Activated T-helper 17 cell treated with anti-CD3 and anti-CD28 coated beads, Interleukin-2, amount 50 U/mL, for 72 hours (primary cell): ENCODE data around the gene AAMDC. TPM values are rescaled to one million over a fixed set of nuclear protein-coding genes. Genes with fewer than 3 reads are reported as not detected.

Experiments used
- ATAC-seq: fragments of 150-1000 bp; cut with Tn5 transposase; replicated peaks from 2 replicates; pipeline ENCODE4 v1.10.0; 2021; ENCODE audit warnings: mild to moderate bottlenecking, moderate library complexity
- H3K27ac Mint-ChIP-seq: one replicate; pipeline ENCODE4 v1.8.0; 2022; ENCODE audit warnings: mixed read lengths
- H3K27me3 Mint-ChIP-seq: one replicate; pipeline ENCODE4 v1.8.0; 2022; ENCODE audit warnings: mixed read lengths
- H3K36me3 Mint-ChIP-seq: one replicate; pipeline ENCODE4 v1.8.0; 2022; ENCODE audit warnings: low read depth, mild to moderate bottlenecking, mixed read lengths
- H3K4me1 Mint-ChIP-seq: one replicate; pipeline ENCODE4 v1.8.0; 2022; ENCODE audit warnings: mixed read lengths
- H3K4me3 Mint-ChIP-seq: one replicate; pipeline ENCODE4 v1.8.0; 2022; ENCODE audit warnings: mild to moderate bottlenecking, mixed read lengths
- H3K9me3 Mint-ChIP-seq: one replicate; pipeline ENCODE4 v1.8.0; 2022; ENCODE audit warnings: mixed read lengths
- total RNA-seq, 2 donors: library from RNA; stranded (reverse); gene quantifications; one replicate each; pipeline ENCODE4 v1.2.3, GENCODE V29; 2022

AAMDC gene
- total RNA-seq: 1 to 10 TPM; 7.4 to 7.7 TPM

- Mint-ChIP-seq H3K27me3 (no peaks in the 10 kb centered on the region), H3K27ac (peak within 1 kb of the TSS; percentile 83), H3K4me1 (peaks cover 29% of the 10 kb centered on the region), H3K4me3 (peak within 1 kb of the TSS; percentile 98), H3K36me3 (peaks cover 9% of the 10 kb centered on the region), H3K9me3 (no peaks in the 10 kb centered on the region)
- ATAC-seq: peak; percentile 86
Measured at GRCh38 chr11:77820565-77821348, at the start of gene AAMDC, which contains the start of gene RSF1. TSS of gene AAMDC (plus strand) at chr11:77821144. CDS start at chr11:77842497, 21,353 bp downstream. TSS of gene RSF1 (minus strand) at chr11:77820722. CDS start at chr11:77820714, 8 bp downstream.

- Mint-ChIP-seq H3K36me3 (peaks cover 5% of the 10 kb centered on the region), H3K27me3 (no peaks in the 10 kb centered on the region), H3K27ac (no peak overlapping the region), H3K9me3 (no peaks in the 10 kb centered on the region), H3K4me3 (no peak overlapping the region), H3K4me1 (peaks cover 32% of the 10 kb centered on the region)
- ATAC-seq: no peak
Measured at GRCh38 chr11:77775936-77776335, 45.0 kb upstream of the AAMDC start.

- no peak overlapping the region for H3K27ac Mint-ChIP-seq
- H3K36me3 Mint-ChIP-seq: peaks cover 8% of the 10 kb centered on the region
- H3K4me3 Mint-ChIP-seq: no peak overlapping the region
- no peaks in the 10 kb centered on the region for H3K27me3 Mint-ChIP-seq
- H3K4me1 Mint-ChIP-seq: peaks cover 27% of the 10 kb centered on the region
- ATAC-seq: peak; percentile 14
- H3K9me3 Mint-ChIP-seq: no peaks in the 10 kb centered on the region
Measured at GRCh38 chr11:77776455-77776854, 44.5 kb upstream of the AAMDC start.

- no peaks in the 10 kb centered on the region for H3K9me3 Mint-ChIP-seq
- peaks cover 15% of the 10 kb centered on the region for H3K36me3 Mint-ChIP-seq
- no peak overlapping the region for H3K4me3 Mint-ChIP-seq
- H3K27me3 Mint-ChIP-seq: no peaks in the 10 kb centered on the region
- ATAC-seq: no peak
- peak overlapping the region; percentile 28 for H3K27ac Mint-ChIP-seq
- H3K4me1 Mint-ChIP-seq: peaks cover 23% of the 10 kb centered on the region
Measured at GRCh38 chr11:77778118-77778517, 42.8 kb upstream of the AAMDC start.

DNA sequence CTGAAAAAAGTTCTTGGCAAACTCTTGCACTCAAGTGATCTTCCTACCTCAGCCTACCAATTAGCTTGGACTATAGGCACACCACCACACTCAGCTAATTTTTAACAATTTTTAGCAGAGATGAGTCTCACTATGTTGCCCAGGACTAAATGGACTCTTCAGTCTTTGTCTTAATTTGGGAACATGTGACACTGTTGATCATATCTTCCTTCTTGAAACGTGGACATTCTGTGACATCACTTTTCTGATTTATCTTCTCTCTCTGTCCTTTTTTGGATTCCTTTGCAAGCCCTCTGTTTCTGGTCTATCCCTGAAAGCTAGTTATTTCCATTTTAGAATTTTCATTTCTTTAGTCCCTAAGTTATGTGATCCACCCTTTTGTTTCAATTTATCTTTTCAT is 42.4 kb upstream of the AAMDC start:
- H3K9me3 Mint-ChIP-seq: no peaks in the 10 kb centered on the region
- H3K36me3 Mint-ChIP-seq: peaks cover 15% of the 10 kb centered on the region
- ATAC-seq: no peak
- no peak overlapping the region for H3K4me3 Mint-ChIP-seq
- peak overlapping the region; percentile 28 for H3K27ac Mint-ChIP-seq
- no peaks in the 10 kb centered on the region for H3K27me3 Mint-ChIP-seq
- peaks cover 23% of the 10 kb centered on the region for H3K4me1 Mint-ChIP-seq

GRCh38 chr11:77779935-77780334 is 41.0 kb upstream of the AAMDC start:
- Mint-ChIP-seq H3K36me3 (peaks cover 10% of the 10 kb centered on the region), H3K27ac (no peak overlapping the region), H3K9me3 (no peaks in the 10 kb centered on the region), H3K27me3 (no peaks in the 10 kb centered on the region), H3K4me1 (peaks cover 18% of the 10 kb centered on the region), H3K4me3 (no peak overlapping the region)
- no peak for ATAC-seq

DNA sequence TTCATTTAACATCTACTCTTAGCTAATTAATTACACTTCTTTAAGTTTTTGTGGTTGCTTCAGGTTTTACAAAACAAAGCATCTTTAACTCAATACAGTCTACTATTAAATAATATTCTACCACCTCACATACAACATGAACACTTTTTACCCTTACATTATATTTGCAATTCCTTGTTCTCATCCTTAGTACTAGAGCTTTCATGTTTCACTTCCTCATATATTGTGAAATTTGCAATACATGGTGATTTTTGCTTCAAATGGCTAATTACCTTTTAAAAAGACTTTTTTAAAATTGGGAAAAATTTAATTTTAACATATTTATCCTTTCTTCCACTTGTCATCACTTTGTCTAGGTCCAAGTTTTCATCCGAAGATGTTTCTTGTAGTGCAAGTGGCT is 37.9 kb upstream of the AAMDC start:
- Mint-ChIP-seq H3K4me1 (peaks cover 13% of the 10 kb centered on the region), H3K27me3 (no peaks in the 10 kb centered on the region), H3K27ac (no peak overlapping the region), H3K9me3 (no peaks in the 10 kb centered on the region), H3K36me3 (peaks cover 16% of the 10 kb centered on the region), H3K4me3 (no peak overlapping the region)
- ATAC-seq: no peak

DNA sequence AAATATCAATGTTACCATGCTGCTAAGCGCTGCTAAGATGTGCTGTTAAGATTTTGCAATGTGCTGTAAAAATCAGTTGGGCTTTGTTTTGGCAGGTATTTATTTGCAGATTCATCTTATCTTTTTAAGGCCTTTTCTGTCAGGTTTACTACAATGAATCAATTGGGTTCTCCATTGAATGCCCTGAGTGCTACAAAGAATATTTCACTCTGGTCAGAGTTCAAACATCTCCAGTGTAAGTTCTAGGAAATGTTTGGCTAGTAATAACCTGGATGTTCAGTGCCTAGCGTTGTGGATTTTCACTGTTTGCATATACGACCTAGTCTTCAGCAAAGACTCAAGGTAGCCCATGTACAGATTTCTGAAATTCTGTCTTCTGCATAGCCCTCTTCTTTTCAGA is 36.4 kb upstream of the AAMDC start:
- Mint-ChIP-seq H3K9me3 (no peaks in the 10 kb centered on the region), H3K27me3 (no peaks in the 10 kb centered on the region), H3K4me3 (no peak overlapping the region), H3K4me1 (peaks cover 20% of the 10 kb centered on the region), H3K36me3 (peaks cover 16% of the 10 kb centered on the region), H3K27ac (no peak overlapping the region)
- ATAC-seq: no peak

DNA sequence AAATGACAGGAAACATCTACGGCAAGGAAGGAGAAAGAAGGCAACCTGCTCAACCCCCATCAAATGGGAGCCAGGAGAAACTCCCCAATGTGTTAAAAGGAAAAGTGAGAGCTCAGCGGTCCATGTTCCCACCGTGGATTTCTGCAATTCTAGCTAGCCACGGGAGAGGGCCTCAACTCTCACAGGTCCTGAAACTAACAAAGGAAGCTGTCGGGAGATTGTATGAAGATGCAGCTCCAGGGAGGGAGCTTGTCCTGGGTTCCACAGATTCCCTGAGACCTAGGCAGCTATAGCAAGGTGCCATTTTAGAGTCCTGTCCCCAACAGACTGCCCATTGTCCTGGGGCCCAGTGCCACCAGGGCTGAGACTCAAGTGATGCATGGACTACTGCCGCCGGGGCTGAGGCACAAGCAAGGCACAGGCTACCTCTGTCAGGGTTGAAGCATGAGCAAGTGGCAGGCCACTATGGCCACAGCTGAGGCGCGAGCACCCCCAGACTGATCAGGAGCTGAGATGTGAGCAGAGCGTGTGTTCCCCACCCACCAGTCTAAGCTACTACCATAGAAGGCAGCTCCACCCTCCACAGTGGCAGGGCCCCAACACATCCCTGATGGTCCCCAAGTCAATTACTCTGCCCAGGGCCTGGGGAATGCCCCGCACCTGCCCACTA is 31.7 kb upstream of the AAMDC start:
- H3K9me3 Mint-ChIP-seq: no peaks in the 10 kb centered on the region
- no peaks in the 10 kb centered on the region for H3K27me3 Mint-ChIP-seq
- peaks cover 38% of the 10 kb centered on the region for H3K36me3 Mint-ChIP-seq
- peaks cover 31% of the 10 kb centered on the region for H3K4me1 Mint-ChIP-seq
- no peak overlapping the region for H3K4me3 Mint-ChIP-seq
- ATAC-seq: peak; percentile 23
- peak overlapping the region; percentile 57 for H3K27ac Mint-ChIP-seq

- Mint-ChIP-seq H3K27ac (no peak overlapping the region), H3K36me3 (peaks cover 38% of the 10 kb centered on the region), H3K27me3 (no peaks in the 10 kb centered on the region), H3K4me3 (no peak overlapping the region), H3K9me3 (no peaks in the 10 kb centered on the region), H3K4me1 (peaks cover 37% of the 10 kb centered on the region)
- peak; percentile 28 for ATAC-seq
Measured at GRCh38 chr11:77789731-77790476, 31.0 kb upstream of the AAMDC start.

DNA sequence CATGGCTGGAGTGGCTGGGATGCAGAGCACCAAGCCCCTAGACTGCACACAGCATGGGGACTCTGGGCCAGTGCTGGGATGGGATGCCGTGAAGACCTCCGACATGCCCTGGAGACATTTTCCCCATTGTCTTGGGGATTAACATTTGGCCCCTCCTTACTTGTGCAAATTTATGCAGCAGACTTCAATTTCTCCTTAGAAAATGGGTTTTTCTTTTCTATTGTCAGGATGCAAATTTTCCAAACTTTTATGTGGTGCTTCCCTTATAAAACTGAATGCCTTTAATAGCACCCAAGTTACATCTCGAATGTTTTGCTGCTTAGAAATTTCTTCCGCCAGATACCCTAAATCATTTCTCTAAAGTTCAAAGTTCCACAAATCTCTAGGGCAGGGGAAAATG is 29.6 kb upstream of the AAMDC start:
- Mint-ChIP-seq H3K4me3 (no peak overlapping the region), H3K36me3 (peaks cover 33% of the 10 kb centered on the region), H3K27me3 (no peaks in the 10 kb centered on the region), H3K4me1 (peaks cover 48% of the 10 kb centered on the region), H3K27ac (no peak overlapping the region), H3K9me3 (no peaks in the 10 kb centered on the region)
- no peak for ATAC-seq

- H3K4me3 Mint-ChIP-seq: no peak overlapping the region
- ATAC-seq: no peak
- peaks cover 48% of the 10 kb centered on the region for H3K36me3 Mint-ChIP-seq
- no peak overlapping the region for H3K27ac Mint-ChIP-seq
- H3K9me3 Mint-ChIP-seq: no peaks in the 10 kb centered on the region
- peaks cover 60% of the 10 kb centered on the region for H3K4me1 Mint-ChIP-seq
- no peaks in the 10 kb centered on the region for H3K27me3 Mint-ChIP-seq
Measured at GRCh38 chr11:77793972-77794371, 27.0 kb upstream of the AAMDC start.

DNA sequence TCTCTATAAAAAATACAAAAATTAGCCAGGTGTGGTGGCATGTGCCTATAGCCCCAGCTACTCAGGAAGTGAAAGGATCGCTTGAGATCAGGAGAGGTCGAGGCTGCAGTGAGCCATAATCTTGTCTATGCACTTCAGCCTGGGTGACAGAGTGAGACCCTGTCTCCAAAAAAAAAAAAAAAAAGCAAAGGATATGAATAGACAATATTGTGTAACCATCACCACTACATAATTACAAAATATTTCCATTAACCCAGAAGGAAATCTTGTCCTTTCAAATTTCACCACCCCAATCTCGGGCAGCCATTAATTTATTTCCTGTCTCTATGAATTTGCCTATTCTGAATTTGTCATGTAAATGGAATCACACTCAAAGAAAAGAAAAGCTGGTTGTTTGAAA is 21.6 kb upstream of the AAMDC start:
- Mint-ChIP-seq H3K36me3 (peaks cover 16% of the 10 kb centered on the region), H3K9me3 (no peaks in the 10 kb centered on the region), H3K4me1 (peaks cover 45% of the 10 kb centered on the region), H3K27me3 (no peaks in the 10 kb centered on the region), H3K4me3 (no peak overlapping the region), H3K27ac (no peak overlapping the region)
- ATAC-seq: no peak

GRCh38 chr11:77800449-77800848 is 20.5 kb upstream of the AAMDC start:
- Mint-ChIP-seq H3K36me3 (peaks cover 16% of the 10 kb centered on the region), H3K9me3 (no peaks in the 10 kb centered on the region), H3K4me1 (peaks cover 34% of the 10 kb centered on the region), H3K27me3 (no peaks in the 10 kb centered on the region), H3K4me3 (no peak overlapping the region), H3K27ac (peak overlapping the region; percentile 49)
- ATAC-seq: no peak
